Esophagus (tissue), 2 donors: Measurements from ENCODE around the gene KCND2. TPM values are rescaled to one million over a fixed set of nuclear protein-coding genes. Genes with fewer than 3 reads are reported as not detected.

Source experiments
- H3K27ac ChIP-seq, 2 donors: one replicate each; pipeline ENCODE4 v1.5.1; 2013; ENCODE audit warnings: low read depth in 2 of 2, mild to moderate bottlenecking in 2 of 2, inconsistent platforms in 1 of 2, low read length in 1 of 2, moderate library complexity in 1 of 2
- H3K27me3 ChIP-seq, 2 donors: one replicate each; pipeline ENCODE4 v1.6.1; 2013; ENCODE audit warnings: low read length in 2 of 2, control low read depth in 1 of 2, mild to moderate bottlenecking in 1 of 2; ENCODE audit not compliant: insufficient read depth in 2 of 2, control insufficient read depth in 1 of 2
- H3K36me3 ChIP-seq, 2 donors: one replicate each; pipeline ENCODE4 v1.6.1; 2013; ENCODE audit warnings: low read length in 1 of 2; ENCODE audit not compliant: control insufficient read depth in 2 of 2, insufficient read depth in 2 of 2
- H3K4me1 ChIP-seq, 2 donors: one replicate each; pipeline ENCODE4 v1.6.1; 2013; ENCODE audit warnings: low read length in 1 of 2; ENCODE audit not compliant: control insufficient read depth in 2 of 2, insufficient read depth in 2 of 2
- H3K4me3 ChIP-seq, 2 donors: one replicate each; pipeline ENCODE4 v1.5.1; 2013; ENCODE audit warnings: low read length in 2 of 2, mild to moderate bottlenecking in 2 of 2, low read depth in 1 of 2, moderate library complexity in 1 of 2
- H3K9me3 ChIP-seq, 2 donors: one replicate each; pipeline ENCODE4 v1.6.1; 2013; ENCODE audit warnings: mild to moderate bottlenecking in 2 of 2, low read depth in 1 of 2, low read length in 1 of 2, moderate library complexity in 1 of 2; ENCODE audit not compliant: control insufficient read depth in 2 of 2, insufficient read depth in 1 of 2
- WGBS, 2 donors: extraction: QIAGEN DNeasy Blood & Tissue Kit; methylation state at CpG; one replicate each; pipeline ENCODE4 v1.1.7; 2013; 5-methylcytosine and 5-hydroxymethylcytosine counted together
- polyA plus RNA-seq, 2 donors: library from polyadenylated mRNA; stranded (reverse); fragments of 200-250 nt; gene quantifications; one replicate each; pipeline ENCODE4 v1.2.3, GENCODE V29; 2013
- donor health status: healthy with polysubstance abuse.
- donor health status: Bipolar disorder and iron deficiency.

The KCND2 gene
- polyA plus RNA-seq, 2 donors, result 0.04 TPM; not detected in 1

GRCh38 chr7:120400806-120401455 lies 128.0 kb downstream of the KCND2 start:
- 51 to 59% methylated on average over 2 of the region's 2 CpGs for WGBS, 2 donors
- H3K27me3 ChIP-seq, result no peaks in the 10 kb centered on the region
- no peaks in the 10 kb centered on the region for H3K9me3 ChIP-seq
- H3K4me1 ChIP-seq, result no peaks in the 10 kb centered on the region
- H3K4me3 ChIP-seq, result no peak overlapping the region
- no peaks in the 10 kb centered on the region for H3K36me3 ChIP-seq
- no peak overlapping the region for H3K27ac ChIP-seq

- H3K4me3 ChIP-seq, result no peak overlapping the region
- H3K4me1 ChIP-seq, result no peaks in the 10 kb centered on the region
- 26 to 29% methylated on average over 4 of the region's 4 CpGs for WGBS, 2 donors
- no peaks in the 10 kb centered on the region for H3K36me3 ChIP-seq
- H3K27me3 ChIP-seq, result no peaks in the 10 kb centered on the region
- H3K27ac ChIP-seq, result no peak overlapping the region
- no peaks in the 10 kb centered on the region for H3K9me3 ChIP-seq
Measured at GRCh38 chr7:120402079-120402767, 129.2 kb downstream of the KCND2 start.

GRCh38 chr7:120402801-120403200 lies 129.8 kb downstream of the KCND2 start:
- Histone ChIP-seq H3K4me1 (no peaks in the 10 kb centered on the region), H3K27me3 (no peaks in the 10 kb centered on the region), H3K4me3 (no peak overlapping the region), H3K36me3 (no peaks in the 10 kb centered on the region), H3K9me3 (no peaks in the 10 kb centered on the region), H3K27ac (no peak overlapping the region)
- WGBS, 2 donors, result 13% methylated on average over 1 of the region's 1 CpG

- Histone ChIP-seq H3K9me3 (no peaks in the 10 kb centered on the region), H3K36me3 (no peaks in the 10 kb centered on the region), H3K4me3 (no peak overlapping the region), H3K4me1 (no peaks in the 10 kb centered on the region), H3K27me3 (no peaks in the 10 kb centered on the region), H3K27ac (no peak overlapping the region)
- WGBS, 2 donors, result 48 to 59% methylated on average over 1 of the region's 1 CpG
Measured at GRCh38 chr7:120404042-120404441, 131.1 kb downstream of the KCND2 start.

- no peaks in the 10 kb centered on the region for H3K27me3 ChIP-seq
- no peaks in the 10 kb centered on the region for H3K36me3 ChIP-seq
- no peak overlapping the region for H3K27ac ChIP-seq
- H3K9me3 ChIP-seq, result no peaks in the 10 kb centered on the region
- no peaks in the 10 kb centered on the region for H3K4me1 ChIP-seq
- H3K4me3 ChIP-seq, result no peak overlapping the region
Measured at GRCh38 chr7:120405652-120406051, 132.7 kb downstream of the KCND2 start.

GRCh38 chr7:120407010-120407409 lies 134.0 kb downstream of the KCND2 start:
- H3K27me3 ChIP-seq, result no peaks in the 10 kb centered on the region
- H3K36me3 ChIP-seq, result no peaks in the 10 kb centered on the region
- WGBS, 2 donors, result 85 to 87% methylated on average over 5 of the region's 5 CpGs
- no peak overlapping the region for H3K4me3 ChIP-seq
- H3K27ac ChIP-seq, result no peak overlapping the region
- no peaks in the 10 kb centered on the region for H3K9me3 ChIP-seq
- H3K4me1 ChIP-seq, result no peaks in the 10 kb centered on the region

GRCh38 chr7:120412139-120413050 lies 139.4 kb downstream of the KCND2 start:
- no peak overlapping the region for H3K27ac ChIP-seq
- H3K4me1 ChIP-seq, result no peaks in the 10 kb centered on the region
- H3K36me3 ChIP-seq, result no peaks in the 10 kb centered on the region
- no peaks in the 10 kb centered on the region for H3K27me3 ChIP-seq
- H3K4me3 ChIP-seq, result no peak overlapping the region
- 73 to 76% methylated on average over 2 of the region's 2 CpGs for WGBS, 2 donors
- no peaks in the 10 kb centered on the region for H3K9me3 ChIP-seq

- Histone ChIP-seq H3K36me3 (no peaks in the 10 kb centered on the region), H3K4me1 (no peaks in the 10 kb centered on the region), H3K27me3 (no peaks in the 10 kb centered on the region), H3K4me3 (no peak overlapping the region), H3K9me3 (no peaks in the 10 kb centered on the region), H3K27ac (no peak overlapping the region)
Measured at GRCh38 chr7:120413164-120413563, 140.2 kb downstream of the KCND2 start.

GRCh38 chr7:120417244-120417979 lies 144.4 kb downstream of the KCND2 start:
- no peaks in the 10 kb centered on the region for H3K4me1 ChIP-seq
- H3K4me3 ChIP-seq, result no peak overlapping the region
- no peak overlapping the region for H3K27ac ChIP-seq
- H3K36me3 ChIP-seq, result no peaks in the 10 kb centered on the region
- 61 to 68% methylated on average over 4 of the region's 4 CpGs for WGBS, 2 donors
- H3K9me3 ChIP-seq, result no peaks in the 10 kb centered on the region
- H3K27me3 ChIP-seq, result peaks cover 0 to 2% of the 10 kb centered on the region in 2 donors
